ENCODE measurements around the gene CDH13.

CDH13 gene

GRCh38 chr16:83328936-83329335 is 702.2 kb downstream of the CDH13 start:
- TF ChIP-seq CTCF (IDR thresholded peaks at IDR 0.05; ENCODE audit: low read depth, low read length), result no peak
- no peak overlapping the region for H3K4me3 ChIP-seq (ENCODE audit: low read depth, low read length)

- TF ChIP-seq CTCF (IDR thresholded peaks at IDR 0.05; ENCODE audit: low read depth, low read length), result no peak
- H3K4me3 ChIP-seq (ENCODE audit: low read depth, low read length), result no peak overlapping the region
Measured at GRCh38 chr16:83329441-83329840, 702.7 kb downstream of the CDH13 start.

- H3K4me3 ChIP-seq (ENCODE audit: low read depth, low read length), result no peak overlapping the region
- TF ChIP-seq CTCF (IDR thresholded peaks at IDR 0.05; ENCODE audit: low read depth, low read length), result no peak
Measured at GRCh38 chr16:83330251-83330650, 703.5 kb downstream of the CDH13 start.

- no peak overlapping the region for H3K4me3 ChIP-seq (ENCODE audit: low read depth, low read length)
- no peak for TF ChIP-seq CTCF (IDR thresholded peaks at IDR 0.05; ENCODE audit: low read depth, low read length)
Measured at GRCh38 chr16:83335076-83335475, 708.3 kb downstream of the CDH13 start.

- H3K4me3 ChIP-seq (ENCODE audit: low read depth, low read length), result no peak overlapping the region
- TF ChIP-seq CTCF (IDR thresholded peaks at IDR 0.05; ENCODE audit: low read depth, low read length), result no peak
Measured at GRCh38 chr16:83336603-83337002, 709.8 kb downstream of the CDH13 start.

- no peak overlapping the region for H3K4me3 ChIP-seq (ENCODE audit: low read depth, low read length)
- no peak for TF ChIP-seq CTCF (IDR thresholded peaks at IDR 0.05; ENCODE audit: low read depth, low read length)
Measured at GRCh38 chr16:83338138-83338537, 711.4 kb downstream of the CDH13 start.

GRCh38 chr16:83338941-83339340 is 712.2 kb downstream of the CDH13 start:
- H3K4me3 ChIP-seq (ENCODE audit: low read depth, low read length), result no peak overlapping the region
- no peak for TF ChIP-seq CTCF (IDR thresholded peaks at IDR 0.05; ENCODE audit: low read depth, low read length)
